MCF 10A (cell line): ENCODE results near the gene UNKL. TPM values are rescaled to one million over a fixed set of nuclear protein-coding genes. Genes with fewer than 3 reads are reported as not detected.

Source experiments
- BruUV-seq: library from RNA; stranded (reverse); fragments of 400-500 nt; replicated peaks from 2 replicates; lab custom pipeline; 2021; lab: Mats Ljungman, UMichigan
- CTCF ChIA-PET: fragments of 300-600 bp; sonication (Branson Sonifier 250); formaldehyde crosslinking; extraction: SDS; loops from one replicate; lab custom pipeline; 2021; ENCODE audit warnings: antibody characterized with exemption, inconsistent platforms; lab: Yijun Ruan, JAX
- POLR2A ChIA-PET: fragments of 300-600, 350-650 bp; sonication (Branson Sonifier 250); formaldehyde crosslinking; extraction: SDS; loops from one replicate; lab custom pipeline; 2020; ENCODE audit warnings: antibody characterized with exemption, inconsistent platforms; lab: Yijun Ruan, JAX
- DNase-seq: peaks from one replicate; pipeline ENCODE4 v3.0.0-alpha.2; 2018; ENCODE audit not compliant: unreplicated experiment
- H3K27ac Mint-ChIP-seq: one replicate; pipeline ENCODE4 v1.8.0; 2022; ENCODE audit warnings: mild to moderate bottlenecking, low read depth, mixed read lengths; ENCODE audit not compliant: unreplicated experiment
- H3K27me3 Mint-ChIP-seq: one replicate; pipeline ENCODE4 v1.8.0; 2022; ENCODE audit warnings: mixed read lengths; ENCODE audit not compliant: insufficient read depth, unreplicated experiment
- H3K36me3 Mint-ChIP-seq: one replicate; pipeline ENCODE4 v1.8.0; 2022; ENCODE audit warnings: mild to moderate bottlenecking, moderate library complexity, mixed read lengths; ENCODE audit not compliant: insufficient read depth, unreplicated experiment
- H3K4me1 Mint-ChIP-seq: one replicate; pipeline ENCODE4 v1.8.0; 2022; ENCODE audit warnings: mixed read lengths; ENCODE audit not compliant: insufficient read depth, unreplicated experiment
- H3K4me3 Mint-ChIP-seq: one replicate; pipeline ENCODE4 v1.8.0; 2022; ENCODE audit warnings: mild to moderate bottlenecking, moderate library complexity, mixed read lengths; ENCODE audit not compliant: unreplicated experiment
- H3K9me3 Mint-ChIP-seq: one replicate; pipeline ENCODE4 v1.8.0; 2022; ENCODE audit warnings: mixed read lengths; ENCODE audit not compliant: unreplicated experiment
- intact Hi-C: fragments of 100-400 bp; cut with micrococcal nuclease; formaldehyde crosslinking; loops from 2 replicates; pipeline ENCODE4 v1.14.1; 2022
- total RNA-seq: library from RNA; stranded (reverse); gene quantifications from 2 replicates; pipeline ENCODE4 v1.2.3, GENCODE V29; 2022
- TF ChIP-seq, protein P1 (sequence below): fragments of 200-600 bp; IDR thresholded peaks from one replicate; pipeline ENCODE4 v1.8.0; 2022; ENCODE audit warnings: antibody characterized with exemption, mild to moderate bottlenecking; ENCODE audit not compliant: unreplicated experiment

Gene UNKL
- total RNA-seq, 1 experiment from 2014 or later, result 12.3 TPM

DNA sequence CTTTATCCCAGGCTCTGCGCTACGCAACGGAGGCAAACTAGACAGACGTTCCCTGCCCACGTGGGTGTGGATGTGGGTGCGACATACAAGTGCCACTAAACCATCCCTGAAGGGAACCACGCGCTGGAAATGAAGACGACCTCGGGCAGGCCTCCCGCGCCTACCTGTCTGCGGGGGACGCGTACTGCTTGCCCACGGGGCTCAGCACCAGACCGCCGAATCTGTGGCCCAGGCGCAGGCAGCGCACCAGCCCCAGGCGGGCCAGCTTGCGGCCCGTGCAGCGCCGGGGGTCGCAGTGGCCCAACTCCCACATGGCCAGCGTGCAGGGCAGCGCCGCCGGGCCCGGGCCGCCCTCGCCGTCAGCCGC lies 63.3 kb downstream of the UNKL start:
- no peak for DNase-seq
- ChIA-PET POLR2A (interaction anchor here (0.6 to 1.2 kb wide), 6 partner anchors 27 to 863 kb away, joined by 3 to 7 read pairs (median 3); partner anchors contain the start of genes PGP, UBE2I and UQCC4), CTCF (no interaction called here)
- Mint-ChIP-seq H3K4me3 (peak overlapping the region; percentile 78), H3K9me3 (no peaks in the 10 kb centered on the region), H3K27ac (no peak overlapping the region), H3K36me3 (peaks cover 18% of the 10 kb centered on the region), H3K27me3 (no peaks in the 10 kb centered on the region), H3K4me1 (peaks cover 24% of the 10 kb centered on the region)
- TSS peak; percentile 66 for BruUV-seq
- intact Hi-C loops, result no loop called here
- TF ChIP-seq, protein P1, sequence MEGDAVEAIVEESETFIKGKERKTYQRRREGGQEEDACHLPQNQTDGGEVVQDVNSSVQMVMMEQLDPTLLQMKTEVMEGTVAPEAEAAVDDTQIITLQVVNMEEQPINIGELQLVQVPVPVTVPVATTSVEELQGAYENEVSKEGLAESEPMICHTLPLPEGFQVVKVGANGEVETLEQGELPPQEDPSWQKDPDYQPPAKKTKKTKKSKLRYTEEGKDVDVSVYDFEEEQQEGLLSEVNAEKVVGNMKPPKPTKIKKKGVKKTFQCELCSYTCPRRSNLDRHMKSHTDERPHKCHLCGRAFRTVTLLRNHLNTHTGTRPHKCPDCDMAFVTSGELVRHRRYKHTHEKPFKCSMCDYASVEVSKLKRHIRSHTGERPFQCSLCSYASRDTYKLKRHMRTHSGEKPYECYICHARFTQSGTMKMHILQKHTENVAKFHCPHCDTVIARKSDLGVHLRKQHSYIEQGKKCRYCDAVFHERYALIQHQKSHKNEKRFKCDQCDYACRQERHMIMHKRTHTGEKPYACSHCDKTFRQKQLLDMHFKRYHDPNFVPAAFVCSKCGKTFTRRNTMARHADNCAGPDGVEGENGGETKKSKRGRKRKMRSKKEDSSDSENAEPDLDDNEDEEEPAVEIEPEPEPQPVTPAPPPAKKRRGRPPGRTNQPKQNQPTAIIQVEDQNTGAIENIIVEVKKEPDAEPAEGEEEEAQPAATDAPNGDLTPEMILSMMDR, result no peak

DNA sequence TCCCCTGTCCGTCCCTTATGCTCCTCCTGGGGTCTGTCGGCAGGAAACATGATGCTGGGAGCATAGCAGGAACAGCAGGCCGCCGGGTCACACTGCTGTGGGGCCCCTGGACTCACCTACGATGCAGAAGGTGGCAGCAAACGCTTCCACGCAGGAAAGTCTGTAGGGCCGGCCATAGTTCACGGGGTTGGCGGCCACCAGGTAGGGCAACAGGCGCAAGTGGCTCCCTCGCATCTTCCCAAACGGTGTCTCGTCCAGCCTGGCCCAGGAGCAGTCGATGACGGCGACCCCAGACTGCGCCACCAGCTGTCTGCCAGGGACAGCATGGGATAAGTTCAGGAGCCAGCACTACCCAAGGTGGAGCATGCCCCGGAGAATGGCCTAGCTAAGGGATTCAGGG lies 63.8 kb downstream of the UNKL start:
- CTCF ChIA-PET, result no interaction called here
- H3K27me3 Mint-ChIP-seq, result no peaks in the 10 kb centered on the region
- BruUV-seq, result no TSS peak
- peaks cover 24% of the 10 kb centered on the region for H3K4me1 Mint-ChIP-seq
- no peak overlapping the region for H3K27ac Mint-ChIP-seq
- H3K9me3 Mint-ChIP-seq, result no peaks in the 10 kb centered on the region
- no peak for DNase-seq
- intact Hi-C loops, result no loop called here
- H3K36me3 Mint-ChIP-seq, result peaks cover 18% of the 10 kb centered on the region
- TF ChIP-seq, protein P1, result no peak
- POLR2A ChIA-PET, result interaction anchor here (0.6 to 1.2 kb wide), 6 partner anchors 28 to 864 kb away, joined by 3 to 7 read pairs (median 3); partner anchors contain the start of genes PGP, UBE2I and UQCC4
- H3K4me3 Mint-ChIP-seq, result peak overlapping the region; percentile 78

DNA sequence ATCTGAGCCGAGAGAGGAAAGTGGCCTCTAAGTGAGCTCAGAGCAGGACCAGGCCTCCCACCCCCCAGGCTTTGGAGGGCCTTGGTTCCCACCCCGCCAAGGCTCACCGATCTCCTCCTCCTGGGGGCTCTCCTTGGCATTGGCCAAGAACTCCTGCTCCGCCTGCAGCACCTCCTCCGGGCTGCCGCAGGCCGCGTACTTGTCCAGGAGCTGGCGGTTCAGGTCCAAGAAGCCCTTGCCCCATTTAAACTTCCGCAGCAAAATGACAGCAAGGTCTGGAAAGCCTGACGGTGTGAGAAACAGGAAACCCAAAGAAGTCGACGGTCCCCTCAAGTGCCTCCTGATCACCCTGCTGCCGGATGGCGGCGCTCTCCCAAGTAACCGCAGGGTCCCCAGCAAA lies 64.6 kb downstream of the UNKL start:
- CTCF ChIA-PET, result interaction anchor here (0.6 kb wide), 1 partner anchor 436 kb away, joined by 3 read pairs; no protein-coding TSS in a partner anchor
- no peaks in the 10 kb centered on the region for H3K9me3 Mint-ChIP-seq
- POLR2A ChIA-PET, result interaction anchor here (0.8 kb wide), 1 partner anchor 17 kb away, joined by 7 read pairs; no protein-coding TSS in a partner anchor
- intact Hi-C loops, result no loop called here
- no TSS peak for BruUV-seq
- peak overlapping the region; percentile 78 for H3K4me3 Mint-ChIP-seq
- TF ChIP-seq, protein P1, result no peak
- no peaks in the 10 kb centered on the region for H3K27me3 Mint-ChIP-seq
- no peak overlapping the region for H3K27ac Mint-ChIP-seq
- DNase-seq, result no peak
- peaks cover 19% of the 10 kb centered on the region for H3K4me1 Mint-ChIP-seq
- peaks cover 18% of the 10 kb centered on the region for H3K36me3 Mint-ChIP-seq

DNA sequence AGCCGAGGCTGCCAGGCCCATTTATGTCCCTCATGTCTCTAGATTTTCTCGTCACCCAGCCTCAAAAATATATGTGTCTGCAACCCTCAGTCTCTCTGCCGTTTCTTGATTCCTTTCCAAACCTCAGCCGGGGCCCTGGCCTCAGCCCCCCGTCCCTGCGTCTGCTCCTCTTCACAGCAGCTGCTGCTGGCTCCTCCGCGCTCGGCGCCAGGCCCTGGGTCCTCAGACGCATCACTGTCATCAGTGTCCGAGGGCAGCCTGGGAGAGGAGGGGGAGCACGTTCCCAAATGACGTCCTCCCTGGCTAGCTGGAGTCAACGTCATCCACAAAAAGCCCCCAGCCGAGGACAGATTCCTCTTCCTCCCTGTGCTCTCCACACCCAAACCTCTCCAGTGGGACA lies 65.2 kb downstream of the UNKL start:
- no TSS peak for BruUV-seq
- no peak overlapping the region for H3K4me3 Mint-ChIP-seq
- POLR2A ChIA-PET, result interaction anchor here (0.8 kb wide), 1 partner anchor 17 kb away, joined by 7 read pairs; no protein-coding TSS in a partner anchor
- intact Hi-C loops, result no loop called here
- CTCF ChIA-PET, result no interaction called here
- peaks cover 18% of the 10 kb centered on the region for H3K36me3 Mint-ChIP-seq
- H3K27me3 Mint-ChIP-seq, result no peaks in the 10 kb centered on the region
- H3K9me3 Mint-ChIP-seq, result no peaks in the 10 kb centered on the region
- H3K4me1 Mint-ChIP-seq, result peaks cover 18% of the 10 kb centered on the region
- H3K27ac Mint-ChIP-seq, result no peak overlapping the region
- TF ChIP-seq, protein P1, result no peak
- no peak for DNase-seq
